GM13977 (cell line): ENCODE results near the gene SORCS1.

Source experiments
- DNase-seq: peaks from one replicate; pipeline ENCODE4 v3.0.0; 2012; ENCODE audit warnings: low spot score
- CTCF ChIP-seq: IDR thresholded peaks from 2 replicates; pipeline ENCODE4 v1.5.1; 2012; ENCODE audit warnings: mild to moderate bottlenecking, control low read depth; ENCODE audit not compliant: insufficient read depth; ENCODE audit errors: extremely low read depth, missing control alignments
- in situ Hi-C: fragments of 300-500 bp; cut with MboI; formaldehyde crosslinking; loops from one replicate; pipeline ENCODE4 v1.12.0; 2022; ENCODE audit warnings: low sequenced_read_pairs, low pct_unique_long_range_greater_than_20kb, mixed read lengths, inconsistent platforms; ENCODE audit not compliant: unreplicated experiment

Gene SORCS1

GRCh38 chr10:106973288-106973687 lies 191.2 kb downstream of the SORCS1 start:
- TF ChIP-seq CTCF = no peak
- in situ Hi-C loops = no loop called here
- no peak for DNase-seq

- TF ChIP-seq CTCF = no peak
- in situ Hi-C loops = no loop called here
- no peak for DNase-seq
Measured at GRCh38 chr10:106972381-106972780, 192.1 kb downstream of the SORCS1 start.

GRCh38 chr10:106971411-106971831 lies 193.1 kb downstream of the SORCS1 start:
- DNase-seq = no peak
- in situ Hi-C loops = no loop called here
- no peak for TF ChIP-seq CTCF

GRCh38 chr10:106967452-106967851 lies 197.1 kb downstream of the SORCS1 start:
- no peak for DNase-seq
- no peak for TF ChIP-seq CTCF
- in situ Hi-C loops = no loop called here

GRCh38 chr10:106960812-106961211 lies 203.7 kb downstream of the SORCS1 start:
- DNase-seq = no peak
- TF ChIP-seq CTCF = no peak
- in situ Hi-C loops = no loop called here

GRCh38 chr10:106959521-106959920 lies 205.0 kb downstream of the SORCS1 start:
- no peak for DNase-seq
- in situ Hi-C loops = no loop called here
- TF ChIP-seq CTCF = no peak
